Loucy (cell line): ENCODE results near the gene KIF22.
"Not testable (repeated sequence)": the region's sequence is repeated elsewhere in the genome, so short reads cannot be mapped to it uniquely, and the experiment has no call there.

Source experiments
- EZH2phosphoT487 ChIP-seq: fragments of 200-600 bp; IDR thresholded peaks from 2 replicates; pipeline ENCODE4 v1.6.1; 2018; ENCODE audit warnings: antibody characterized with exemption, mild to moderate bottlenecking, moderate library complexity, borderline replicate concordance
- TF ChIP-seq, protein P1 (sequence below): fragments of 200-600 bp; sonication (generic); conservative IDR thresholded peaks from 2 replicates; pipeline ENCODE4 v1.5.1; 2014; ENCODE audit warnings: mild to moderate bottlenecking, antibody characterized with exemption, low read length

GRCh38 chr16:29757086-29757485, 33.5 kb upstream of the KIF22 start:
- TF ChIP-seq, protein P1, sequence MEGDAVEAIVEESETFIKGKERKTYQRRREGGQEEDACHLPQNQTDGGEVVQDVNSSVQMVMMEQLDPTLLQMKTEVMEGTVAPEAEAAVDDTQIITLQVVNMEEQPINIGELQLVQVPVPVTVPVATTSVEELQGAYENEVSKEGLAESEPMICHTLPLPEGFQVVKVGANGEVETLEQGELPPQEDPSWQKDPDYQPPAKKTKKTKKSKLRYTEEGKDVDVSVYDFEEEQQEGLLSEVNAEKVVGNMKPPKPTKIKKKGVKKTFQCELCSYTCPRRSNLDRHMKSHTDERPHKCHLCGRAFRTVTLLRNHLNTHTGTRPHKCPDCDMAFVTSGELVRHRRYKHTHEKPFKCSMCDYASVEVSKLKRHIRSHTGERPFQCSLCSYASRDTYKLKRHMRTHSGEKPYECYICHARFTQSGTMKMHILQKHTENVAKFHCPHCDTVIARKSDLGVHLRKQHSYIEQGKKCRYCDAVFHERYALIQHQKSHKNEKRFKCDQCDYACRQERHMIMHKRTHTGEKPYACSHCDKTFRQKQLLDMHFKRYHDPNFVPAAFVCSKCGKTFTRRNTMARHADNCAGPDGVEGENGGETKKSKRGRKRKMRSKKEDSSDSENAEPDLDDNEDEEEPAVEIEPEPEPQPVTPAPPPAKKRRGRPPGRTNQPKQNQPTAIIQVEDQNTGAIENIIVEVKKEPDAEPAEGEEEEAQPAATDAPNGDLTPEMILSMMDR: not testable (repeated sequence)
- TF ChIP-seq EZH2phosphoT487: not testable (repeated sequence)
